MG63 (cell line): Measurements from ENCODE around the gene PSMF1. TPM values are rescaled to one million over a fixed set of nuclear protein-coding genes. Genes with fewer than 3 reads are reported as not detected.

ENCODE experiments used
- DNase-seq: peaks from one replicate; pipeline ENCODE4 v3.0.0-alpha.2; 2020
- H3K27me3 ChIP-seq: fragments of 250-450 bp; sonication (Bioruptor Pico); 2 replicates; pipeline ENCODE4 v1.5.1; 2020; ENCODE audit warnings: mild to moderate bottlenecking, moderate library complexity
- H3K36me3 ChIP-seq: fragments of 250-450 bp; sonication (Bioruptor Pico); 2 replicates; pipeline ENCODE4 v1.5.1; 2020; ENCODE audit warnings: mild to moderate bottlenecking, moderate library complexity
- H3K4me3 ChIP-seq: fragments of 250-450 bp; sonication (Bioruptor Pico); 2 replicates; pipeline ENCODE4 v1.5.1; 2020; ENCODE audit warnings: mild to moderate bottlenecking, moderate library complexity
- H3K9me3 ChIP-seq: fragments of 250-450 bp; sonication (Bioruptor Pico); 2 replicates; pipeline ENCODE4 v1.5.1; 2020; ENCODE audit warnings: mild to moderate bottlenecking, moderate library complexity
- total RNA-seq: library from RNA; depleted of rRNA; stranded (reverse); fragments of >200 nt; shearing (Covaris generic); gene quantifications from 2 replicates; pipeline ENCODE4 v1.2.3, GENCODE V29; 2014; ENCODE audit warnings: low replicate concordance

PSMF1 gene
- total RNA-seq, 1 experiment from 2014 or later = 41.6 TPM

DNA sequence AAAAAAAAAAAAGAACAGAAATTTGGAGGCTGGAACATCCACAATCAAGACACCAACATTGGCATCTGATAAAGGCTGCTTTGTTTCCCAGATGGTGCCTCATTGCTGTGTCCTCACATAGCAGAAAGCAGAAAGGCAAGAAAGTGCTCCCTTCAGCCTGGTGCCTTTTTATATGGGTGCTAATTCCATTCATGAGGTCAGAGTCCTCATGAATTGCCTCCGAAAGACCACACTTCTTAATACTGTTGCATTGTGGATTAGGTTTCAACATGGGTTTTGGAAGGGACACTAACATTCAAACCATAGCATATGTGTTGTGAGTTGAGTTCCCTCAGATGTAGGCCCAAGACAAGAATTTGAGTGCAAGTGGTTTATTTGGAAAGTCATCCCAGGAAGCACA, 76.8 kb downstream of the PSMF1 start:
- Histone ChIP-seq H3K27me3 (0 out of 2 replicates have a peak, but pooled peaks cover 1% of the 10 kb centered on the region), H3K36me3 (no peaks in the 10 kb centered on the region), H3K4me3 (no peak overlapping the region), H3K9me3 (no peaks in the 10 kb centered on the region)
- DNase-seq = no peak

DNA sequence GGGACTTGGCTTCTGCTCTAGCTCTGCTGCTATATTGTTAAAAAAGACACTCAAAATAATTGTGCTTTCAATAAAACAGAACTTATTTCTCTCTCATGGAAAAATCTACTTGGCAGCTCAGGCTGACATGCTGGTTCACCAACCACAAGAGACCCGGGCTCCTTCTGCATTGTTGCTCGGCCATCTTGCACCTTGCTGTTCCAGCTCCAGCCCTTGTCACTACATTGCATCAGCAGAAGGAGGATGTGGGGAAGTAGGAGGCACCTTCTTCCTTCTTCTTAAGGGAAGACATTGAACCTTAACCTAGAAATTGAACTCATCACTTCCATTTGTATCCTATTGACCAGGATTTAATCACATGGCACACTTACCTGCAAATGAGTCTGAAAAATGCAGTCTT, 78.2 kb downstream of the PSMF1 start:
- Histone ChIP-seq H3K4me3 (no peak overlapping the region), H3K9me3 (no peaks in the 10 kb centered on the region), H3K27me3 (no peaks in the 10 kb centered on the region), H3K36me3 (no peaks in the 10 kb centered on the region)
- DNase-seq = no peak

DNA sequence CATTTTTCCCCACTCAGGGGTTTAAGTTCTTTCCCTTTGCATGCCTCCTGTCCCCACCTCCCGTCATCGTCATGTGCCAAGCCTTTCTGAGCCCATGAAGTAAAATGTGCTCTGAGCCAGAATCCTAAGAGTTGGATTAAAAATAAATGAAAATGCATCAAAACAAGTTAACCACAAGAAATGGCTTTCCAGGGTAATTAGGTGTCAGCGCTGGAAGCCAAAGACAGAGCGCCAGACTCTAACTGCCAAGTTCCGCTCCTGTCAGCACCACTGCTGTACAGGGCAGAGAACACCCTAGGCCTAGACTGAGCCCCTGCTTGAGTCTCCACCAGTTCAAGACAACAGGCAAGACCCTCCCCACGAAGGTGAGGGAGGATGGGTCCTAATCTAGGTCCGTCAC, 79.4 kb downstream of the PSMF1 start:
- Histone ChIP-seq H3K36me3 (no peaks in the 10 kb centered on the region), H3K27me3 (no peaks in the 10 kb centered on the region), H3K9me3 (no peaks in the 10 kb centered on the region), H3K4me3 (no peak overlapping the region)
- DNase-seq = no peak

DNA sequence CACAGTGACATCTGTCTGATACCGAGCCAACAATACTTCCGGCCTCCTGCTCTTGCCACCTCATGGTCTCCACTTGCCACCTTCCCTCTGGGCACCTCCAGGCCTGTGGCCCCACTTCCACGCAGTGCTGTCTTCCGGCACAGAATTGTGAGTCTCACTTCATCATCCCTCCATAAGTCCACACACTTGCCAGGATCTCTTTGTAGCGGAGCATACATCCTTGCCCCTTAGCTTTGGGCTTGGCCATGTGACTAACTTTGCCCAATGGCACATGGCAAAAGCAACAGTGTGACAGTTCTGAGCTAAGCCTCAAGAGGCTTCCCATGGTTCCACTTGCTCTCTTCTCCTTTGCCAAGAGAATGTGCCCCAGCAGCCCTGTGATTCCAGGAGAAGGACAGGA, 80.3 kb downstream of the PSMF1 start:
- no peaks in the 10 kb centered on the region for H3K9me3 ChIP-seq
- no peak for DNase-seq
- no peak overlapping the region for H3K4me3 ChIP-seq
- no peaks in the 10 kb centered on the region for H3K27me3 ChIP-seq
- H3K36me3 ChIP-seq = no peaks in the 10 kb centered on the region

DNA sequence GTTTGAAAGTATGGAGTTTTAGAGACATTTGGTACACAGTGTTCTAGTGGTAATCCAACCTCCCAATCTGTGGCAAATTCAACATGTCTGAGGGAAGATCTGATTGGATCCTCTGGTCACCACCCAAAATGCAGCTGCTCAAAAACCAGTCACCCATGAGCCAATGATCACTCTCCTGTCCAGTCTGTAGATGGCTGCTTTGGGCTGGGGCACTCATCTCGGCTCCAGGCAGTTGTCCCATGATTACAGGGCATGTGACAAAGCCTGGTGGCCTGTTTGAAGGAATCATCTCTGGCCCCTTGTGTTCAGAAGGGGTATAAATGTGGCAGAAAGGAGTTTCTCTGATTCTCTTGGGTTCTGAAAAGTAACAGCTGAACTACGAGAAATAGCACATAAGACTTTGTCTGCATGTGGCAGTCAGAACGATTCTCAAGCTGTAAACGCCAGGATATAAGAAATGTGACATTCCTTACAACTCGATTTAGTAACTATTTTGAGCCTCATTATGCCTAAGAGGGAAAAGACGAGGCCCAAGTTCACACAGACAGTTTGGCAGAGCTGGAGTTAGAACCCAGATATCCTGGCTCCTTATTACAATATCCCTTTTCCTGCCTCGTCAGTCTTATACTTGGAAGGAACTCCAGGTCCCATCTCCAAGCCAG, 80.9 kb downstream of the PSMF1 start:
- H3K4me3 ChIP-seq = no peak overlapping the region
- no peaks in the 10 kb centered on the region for H3K27me3 ChIP-seq
- no peaks in the 10 kb centered on the region for H3K9me3 ChIP-seq
- DNase-seq = no peak
- no peaks in the 10 kb centered on the region for H3K36me3 ChIP-seq

DNA sequence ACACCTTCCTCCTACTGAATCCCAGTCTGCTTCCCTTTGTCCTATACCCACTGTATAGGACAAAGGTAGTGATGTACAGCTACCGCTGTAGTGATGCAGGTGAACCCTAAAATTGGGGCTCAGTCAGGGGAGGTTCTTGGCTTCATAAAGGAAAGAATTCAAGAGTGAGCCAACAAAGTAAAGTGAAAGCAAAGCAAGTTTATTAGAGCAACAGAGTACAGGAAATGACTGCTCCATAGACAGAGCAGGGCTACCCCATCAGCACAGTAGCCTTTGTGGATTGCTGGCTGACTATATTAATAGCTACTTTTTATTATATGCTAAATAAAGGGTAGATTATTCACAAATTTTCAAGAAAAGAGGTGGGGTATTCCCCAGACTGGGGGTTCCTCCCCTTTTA, 81.6 kb downstream of the PSMF1 start:
- Histone ChIP-seq H3K9me3 (no peaks in the 10 kb centered on the region), H3K4me3 (no peak overlapping the region), H3K36me3 (no peaks in the 10 kb centered on the region), H3K27me3 (no peaks in the 10 kb centered on the region)
- no peak for DNase-seq

DNA sequence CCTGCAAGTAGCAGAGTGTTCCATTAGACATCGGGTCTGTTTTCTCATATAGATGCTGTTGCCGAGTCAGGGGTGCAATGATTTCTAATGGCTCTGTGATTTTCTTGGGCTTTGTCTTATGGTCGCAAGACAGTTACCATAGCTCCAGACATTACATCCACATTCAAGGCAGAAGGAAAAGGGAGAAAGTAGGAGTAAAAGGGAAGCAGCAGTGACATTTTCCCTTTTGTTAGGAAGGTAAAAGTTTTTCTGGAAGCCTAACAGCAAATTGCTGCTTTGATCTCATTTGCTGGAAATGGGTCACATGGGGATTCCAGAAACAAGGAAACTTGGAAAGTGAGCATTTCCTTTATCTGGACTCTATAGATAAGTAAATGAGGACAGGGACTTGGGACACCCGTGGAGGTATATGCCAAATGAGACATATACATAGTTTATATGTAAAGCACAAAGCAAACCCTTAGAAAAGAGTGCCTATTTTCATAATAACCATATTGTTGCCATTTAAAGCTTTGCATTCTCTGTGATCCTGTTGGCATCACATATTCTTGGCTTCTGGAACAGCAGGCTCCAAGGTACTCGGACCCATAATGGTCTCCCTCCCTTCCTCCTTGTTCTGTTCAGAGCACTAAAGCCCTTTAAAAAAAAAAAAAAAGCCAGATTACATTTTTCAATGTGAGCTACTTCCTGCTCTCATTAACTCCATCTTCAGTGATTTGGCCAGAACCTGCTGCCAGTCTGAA, 84.5 kb downstream of the PSMF1 start, which contains the start of gene C20orf202:
Gene C20orf202 (plus strand): TSS at position 693 of the 743 bp plus-strand sequence. CDS start 132 bp downstream, outside the sequence.
- no peaks in the 10 kb centered on the region for H3K36me3 ChIP-seq
- no peak within 1 kb of the TSS for H3K4me3 ChIP-seq
- H3K27me3 ChIP-seq = no peaks in the 10 kb centered on the region
- DNase-seq = no peak
- H3K9me3 ChIP-seq = no peaks in the 10 kb centered on the region

DNA sequence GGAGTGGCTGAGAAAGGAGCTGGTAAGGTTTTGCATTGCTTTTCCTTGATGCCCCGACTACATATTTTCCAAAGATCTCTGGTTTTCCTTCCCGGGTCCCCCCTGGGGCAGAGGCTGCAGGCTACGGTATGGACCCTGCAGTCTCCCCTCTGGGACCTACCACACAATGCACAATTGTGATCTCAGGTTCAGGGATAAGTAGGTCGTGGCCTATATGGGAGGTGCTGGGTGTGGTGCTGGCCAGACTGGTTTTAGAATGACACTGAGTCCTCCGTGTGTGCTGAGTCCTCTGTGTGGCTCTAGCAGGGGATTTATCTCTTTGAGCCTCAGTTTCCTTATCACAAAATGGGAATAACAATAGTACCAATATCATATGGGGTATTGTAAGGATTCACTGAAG, 85.2 kb downstream of the PSMF1 start:
- no peak overlapping the region for H3K4me3 ChIP-seq
- no peaks in the 10 kb centered on the region for H3K9me3 ChIP-seq
- no peaks in the 10 kb centered on the region for H3K36me3 ChIP-seq
- no peak for DNase-seq
- no peaks in the 10 kb centered on the region for H3K27me3 ChIP-seq

DNA sequence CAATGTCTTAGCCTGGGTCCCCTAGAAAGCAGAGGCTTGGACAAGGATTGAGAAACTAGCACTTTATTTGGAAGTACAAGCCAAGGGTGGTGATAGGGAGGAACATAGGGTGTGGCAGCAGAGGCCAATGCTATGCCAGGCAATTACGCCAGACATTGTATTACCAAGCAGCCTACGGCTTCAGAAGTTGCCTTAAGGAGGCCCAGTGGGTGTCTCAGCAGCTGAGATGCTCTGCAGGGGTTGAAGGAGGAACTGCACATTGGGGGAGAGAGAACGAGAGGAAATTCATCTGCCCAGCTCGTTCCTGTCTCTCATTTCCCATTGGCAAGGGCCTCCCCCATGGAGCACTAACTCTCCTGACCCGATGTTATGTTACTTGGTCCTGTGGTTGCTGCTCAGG, 85.7 kb downstream of the PSMF1 start:
- Histone ChIP-seq H3K9me3 (no peaks in the 10 kb centered on the region), H3K4me3 (no peak overlapping the region), H3K36me3 (no peaks in the 10 kb centered on the region), H3K27me3 (no peaks in the 10 kb centered on the region)
- no peak for DNase-seq

DNA sequence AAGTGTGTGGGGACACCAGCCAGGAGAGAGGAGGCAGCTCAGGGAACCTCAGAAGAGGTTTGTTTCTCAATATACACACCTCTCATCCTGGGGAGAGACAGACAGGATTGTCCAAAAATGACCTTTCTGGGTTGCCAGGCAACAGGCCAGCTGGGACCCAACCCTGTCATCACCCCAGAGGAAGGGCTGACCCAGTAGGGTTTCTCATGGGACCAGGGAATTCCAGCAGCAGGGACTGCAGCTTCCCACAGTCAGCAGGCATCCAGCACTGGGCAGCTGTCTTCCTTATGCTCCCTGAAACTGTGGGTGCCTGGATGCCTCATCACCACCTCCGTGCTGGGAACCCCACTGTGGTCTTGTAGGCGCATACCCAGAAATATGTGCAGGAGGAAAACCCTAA, 86.2 kb downstream of the PSMF1 start:
- H3K27me3 ChIP-seq = no peaks in the 10 kb centered on the region
- no peak overlapping the region for H3K4me3 ChIP-seq
- no peaks in the 10 kb centered on the region for H3K9me3 ChIP-seq
- no peak for DNase-seq
- H3K36me3 ChIP-seq = no peaks in the 10 kb centered on the region

DNA sequence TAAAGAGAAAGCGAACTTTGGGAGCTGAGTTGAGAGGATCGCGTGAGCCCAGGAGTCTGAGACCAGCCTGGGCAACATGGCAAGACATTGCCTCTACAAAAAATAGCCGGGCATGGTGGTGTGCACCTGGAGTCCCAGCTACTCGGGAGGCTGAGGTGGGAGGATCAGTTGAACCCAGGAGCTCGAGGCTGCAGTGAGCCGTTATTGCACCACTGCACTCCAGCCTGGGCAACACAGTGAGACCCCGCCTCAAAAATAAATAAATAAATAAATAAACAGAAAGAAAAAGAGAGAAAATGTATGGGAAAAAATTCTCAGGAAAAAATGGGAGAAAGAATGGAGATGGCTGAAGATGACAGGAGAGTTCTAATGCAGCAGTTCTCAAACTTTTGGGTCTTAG, 87.4 kb downstream of the PSMF1 start:
- H3K36me3 ChIP-seq = no peaks in the 10 kb centered on the region
- H3K4me3 ChIP-seq = no peak overlapping the region
- H3K27me3 ChIP-seq = 0 out of 2 replicates have a peak, but pooled peaks cover 3% of the 10 kb centered on the region
- H3K9me3 ChIP-seq = no peaks in the 10 kb centered on the region
- DNase-seq = no peak

DNA sequence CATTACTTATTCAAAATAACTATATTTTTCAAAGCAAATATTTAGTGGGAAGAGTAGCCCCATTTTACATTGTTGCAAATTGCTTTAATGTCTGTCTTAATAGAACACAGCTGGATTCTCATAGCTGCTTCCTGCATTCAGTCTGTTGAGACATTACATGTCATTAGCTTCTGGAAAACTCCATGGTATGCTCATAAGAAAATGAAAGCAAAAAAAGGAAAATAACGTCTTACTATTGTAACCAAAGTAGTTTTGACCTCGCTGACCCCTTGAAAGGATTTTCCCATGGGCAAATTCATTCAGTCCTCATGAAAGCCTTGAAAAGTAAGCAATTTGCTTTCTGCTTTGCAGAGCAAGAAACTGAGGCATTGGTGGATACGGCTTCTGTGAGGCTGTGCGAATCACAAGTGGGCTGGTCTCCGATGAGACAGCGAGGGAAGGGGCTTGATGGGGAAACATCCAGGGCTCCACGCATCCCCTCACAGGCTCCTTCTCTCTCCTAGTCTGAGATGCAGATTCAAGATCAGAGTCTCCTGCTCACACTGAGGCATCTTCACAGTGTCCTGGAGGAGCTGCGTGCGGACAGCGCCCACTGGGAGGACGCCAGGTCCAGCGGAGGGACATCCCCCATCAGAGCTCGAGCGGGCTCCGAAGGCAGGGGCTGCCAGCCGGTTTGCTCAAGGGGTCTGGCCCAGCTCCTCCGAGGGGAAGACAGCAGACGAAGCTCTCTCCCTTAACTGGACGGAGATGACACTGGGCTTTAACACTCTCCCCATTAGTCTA, 88.2 kb downstream of the PSMF1 start:
- no peak for DNase-seq
- Histone ChIP-seq H3K36me3 (no peaks in the 10 kb centered on the region), H3K27me3 (0 out of 2 replicates have a peak, but pooled peaks cover 3% of the 10 kb centered on the region), H3K4me3 (no peak overlapping the region), H3K9me3 (no peaks in the 10 kb centered on the region)

DNA sequence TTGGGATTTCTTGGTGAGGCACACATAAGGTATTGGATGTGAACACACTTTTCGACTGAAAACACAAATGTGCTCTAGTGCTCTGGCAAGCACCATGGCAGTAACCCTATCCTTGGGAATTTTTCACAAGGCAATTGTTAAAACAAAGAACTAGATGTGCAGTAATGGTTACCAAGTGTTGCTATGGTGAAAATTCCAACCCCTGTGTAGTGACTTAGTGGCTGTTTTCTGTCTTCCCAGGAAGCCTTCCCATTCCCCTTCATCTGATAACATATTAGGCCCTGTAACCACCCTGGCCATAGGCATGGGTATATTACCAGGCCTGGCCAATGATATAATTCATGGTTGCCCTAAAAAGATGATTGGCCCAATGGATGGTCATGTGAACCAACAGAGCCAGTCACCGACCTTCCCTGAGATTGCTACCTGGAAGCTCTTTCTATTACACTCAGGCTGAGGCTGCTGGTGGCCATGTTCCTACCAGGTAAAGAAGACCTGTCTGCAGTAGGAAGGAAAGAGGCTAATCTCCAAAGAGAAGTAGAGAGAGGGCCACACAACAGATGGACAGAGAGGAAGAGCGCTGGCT, 89.0 kb downstream of the PSMF1 start:
- H3K4me3 ChIP-seq = no peak overlapping the region
- DNase-seq = no peak
- H3K27me3 ChIP-seq = 0 out of 2 replicates have a peak, but pooled peaks cover 3% of the 10 kb centered on the region
- no peaks in the 10 kb centered on the region for H3K36me3 ChIP-seq
- no peaks in the 10 kb centered on the region for H3K9me3 ChIP-seq

DNA sequence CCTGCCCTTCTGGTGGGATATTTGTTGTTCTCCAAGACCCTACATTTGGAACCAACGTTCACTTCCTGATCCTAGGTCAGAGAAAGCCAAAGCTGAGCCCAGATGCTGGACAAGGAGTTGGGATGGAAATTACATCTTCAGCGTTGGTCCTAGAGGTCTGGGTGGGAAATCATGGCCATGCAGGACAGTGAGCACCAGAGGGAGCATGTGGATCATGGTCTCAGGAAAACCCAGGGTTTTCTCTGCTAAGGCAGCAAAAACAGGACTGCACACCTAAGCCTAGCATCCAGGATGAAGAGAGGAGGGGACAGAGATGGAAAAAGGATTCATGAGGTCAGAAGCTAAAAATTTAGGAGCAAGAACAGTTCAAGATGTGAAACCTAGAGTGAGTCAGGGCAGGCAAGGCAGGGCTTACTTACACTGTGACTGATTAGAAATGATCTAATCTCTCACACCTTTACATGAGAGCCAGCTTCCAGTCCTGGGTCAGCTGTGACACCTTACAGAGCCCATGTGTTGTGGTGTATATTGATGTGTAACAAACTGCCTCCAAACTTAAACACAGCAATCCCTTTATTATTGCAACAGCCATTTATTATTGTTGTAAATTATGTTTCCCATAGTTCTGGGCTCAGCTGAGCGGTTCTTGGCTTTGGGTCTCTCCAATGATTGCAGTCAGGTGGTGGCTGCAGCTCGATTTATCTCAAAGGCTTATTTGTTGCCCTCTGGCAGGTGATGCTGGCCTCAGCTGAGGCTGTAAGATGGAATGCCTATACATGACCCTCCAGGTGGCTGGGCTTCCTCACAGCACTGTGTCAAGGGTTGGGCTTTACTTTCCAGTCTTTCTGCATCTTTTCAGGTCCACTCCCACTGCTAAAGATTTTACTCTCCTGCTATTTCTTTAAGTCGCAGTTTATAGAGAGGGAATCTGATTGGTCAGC, 91.3 kb downstream of the PSMF1 start:
- Histone ChIP-seq H3K36me3 (no peaks in the 10 kb centered on the region), H3K27me3 (0 out of 2 replicates have a peak, but pooled peaks cover 3% of the 10 kb centered on the region), H3K9me3 (no peaks in the 10 kb centered on the region), H3K4me3 (no peak overlapping the region)
- DNase-seq = no peak

DNA sequence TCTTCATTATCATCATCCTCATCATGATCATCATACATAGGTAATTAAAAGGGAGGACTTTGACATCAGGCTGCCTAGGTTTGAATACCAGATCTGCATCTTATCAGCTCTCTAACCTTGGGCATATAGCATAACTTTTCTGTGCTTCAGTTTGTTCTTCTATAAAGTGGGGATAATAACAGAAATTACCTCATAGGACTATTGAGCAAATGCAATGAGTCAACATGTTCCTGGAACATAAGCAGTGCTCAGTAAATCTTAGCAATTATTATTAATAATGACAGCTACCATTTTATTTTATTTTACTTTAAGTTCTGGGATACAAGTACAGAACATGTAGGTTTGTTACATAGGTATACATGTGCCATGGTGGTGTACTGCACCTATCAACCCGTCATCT, 92.1 kb downstream of the PSMF1 start:
- Histone ChIP-seq H3K4me3 (no peak overlapping the region), H3K9me3 (no peaks in the 10 kb centered on the region), H3K27me3 (0 out of 2 replicates have a peak, but pooled peaks cover 3% of the 10 kb centered on the region), H3K36me3 (no peaks in the 10 kb centered on the region)
- DNase-seq = no peak

DNA sequence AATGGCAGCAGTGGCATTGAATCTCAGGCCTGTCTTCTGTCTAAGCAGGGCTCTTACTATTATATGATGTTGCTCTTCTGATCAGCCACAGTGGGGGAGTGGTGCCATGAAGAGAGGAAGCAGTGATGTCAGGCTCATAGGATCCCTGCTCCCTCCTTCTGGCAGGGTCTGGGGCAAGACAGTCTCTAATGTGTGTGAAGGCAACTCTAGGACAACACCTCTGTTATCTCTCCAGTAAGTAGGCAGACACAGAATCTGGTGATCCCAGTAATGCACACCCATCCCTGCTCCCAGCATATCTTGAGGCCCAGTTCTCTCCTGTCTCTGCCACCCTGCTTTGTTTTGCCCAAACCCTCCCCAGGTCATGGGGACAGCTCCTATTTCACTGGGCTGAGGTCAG, 93.6 kb downstream of the PSMF1 start:
- H3K27me3 ChIP-seq = 0 out of 2 replicates have a peak, but pooled peaks cover 3% of the 10 kb centered on the region
- no peaks in the 10 kb centered on the region for H3K36me3 ChIP-seq
- H3K4me3 ChIP-seq = no peak overlapping the region
- no peak for DNase-seq
- no peaks in the 10 kb centered on the region for H3K9me3 ChIP-seq
